NCI-H2227 treated with DMSO at 0.1 percent for 48 hours (cell line): ENCODE measurements around the gene PMFBP1.
A peak's percentile ranks its signal among the peaks of the same experiment; 100 is the strongest.
"Not testable (repeated sequence)": the region's sequence is repeated elsewhere in the genome, so short reads cannot be mapped to it uniquely, and the experiment has no call there.

Source experiments
- DNase-seq: peaks from one replicate; lab custom pipeline; 2025; lab: John Stamatoyannopoulos, UW

Gene PMFBP1

DNA sequence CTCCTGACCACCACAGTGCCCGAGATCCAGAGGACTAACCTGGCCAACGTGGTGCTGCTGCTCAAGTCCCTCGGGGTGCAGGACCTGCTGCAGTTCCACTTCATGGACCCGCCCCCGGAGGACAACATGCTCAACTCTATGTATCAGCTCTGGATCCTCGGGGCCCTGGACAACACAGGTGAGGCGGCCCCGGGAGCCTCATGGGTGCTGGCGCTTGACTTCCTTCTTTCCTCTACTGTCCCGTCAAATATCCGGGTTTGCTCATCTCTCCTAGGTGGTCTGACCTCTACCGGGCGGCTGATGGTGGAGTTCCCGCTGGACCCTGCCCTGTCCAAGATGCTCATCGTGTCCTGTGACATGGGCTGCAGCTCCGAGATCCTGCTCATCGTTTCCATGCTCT is 64.6 kb downstream of the PMFBP1 start:
- DNase-seq: no peak

DNA sequence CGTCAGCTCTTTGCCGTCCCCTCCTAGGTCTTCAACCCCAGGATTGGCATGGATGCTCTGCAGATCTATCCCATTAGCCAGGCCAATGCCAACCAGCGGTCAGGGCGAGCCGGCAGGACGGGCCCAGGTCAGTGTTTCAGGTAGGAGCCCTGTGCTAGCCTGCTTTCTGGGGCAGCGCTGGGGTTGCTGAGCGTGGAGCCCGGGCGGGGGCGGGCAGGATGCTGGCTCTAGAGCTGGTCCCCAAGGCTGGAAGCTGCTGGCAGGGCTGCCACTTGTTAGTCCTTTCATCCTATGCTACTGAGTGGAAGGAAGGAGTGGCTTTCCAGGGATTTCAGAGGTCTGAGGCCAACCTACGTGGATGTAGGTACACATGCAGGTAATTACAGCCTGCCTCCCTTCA is 66.0 kb downstream of the PMFBP1 start:
- DNase-seq: no peak

DNA sequence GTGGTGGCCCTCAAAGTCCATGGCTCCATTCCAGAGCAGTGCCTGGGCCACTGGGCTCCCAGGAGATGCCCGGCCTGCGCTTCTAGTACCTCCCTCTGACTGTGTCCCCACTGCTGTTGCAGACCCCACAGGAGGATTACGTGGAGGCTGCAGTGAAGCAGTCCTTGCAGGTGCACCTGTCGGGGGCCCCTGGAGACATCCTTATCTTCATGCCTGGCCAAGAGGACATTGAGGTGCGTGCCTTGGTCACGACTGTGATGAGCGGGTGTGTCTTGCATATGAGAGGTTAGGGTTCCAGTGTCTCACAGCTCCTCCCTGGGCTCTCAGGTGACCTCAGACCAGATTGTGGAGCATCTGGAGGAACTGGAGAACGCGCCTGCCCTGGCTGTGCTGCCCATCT is 67.0 kb downstream of the PMFBP1 start:
- no peak for DNase-seq

DNA sequence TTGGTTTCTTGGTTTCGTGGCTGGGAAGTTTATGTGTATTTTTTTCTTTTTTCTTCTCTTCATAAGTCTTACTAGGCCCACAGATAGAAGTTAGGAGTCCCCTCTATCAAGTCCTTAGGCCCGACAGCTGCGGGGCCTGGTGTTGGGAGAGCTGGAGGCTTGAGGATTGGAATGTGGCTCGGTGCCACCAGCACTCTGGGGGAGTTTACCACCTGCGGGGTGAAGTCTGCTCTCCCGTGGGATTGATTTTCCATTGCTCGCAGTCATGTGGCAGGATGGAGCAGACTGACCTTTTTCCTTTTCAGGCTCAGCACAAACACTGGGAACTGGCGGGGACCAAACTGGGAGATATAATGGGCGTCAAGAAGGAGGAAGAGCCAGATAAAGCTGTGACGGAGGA is 70.8 kb downstream of the PMFBP1 start:
- no peak for DNase-seq

DNA sequence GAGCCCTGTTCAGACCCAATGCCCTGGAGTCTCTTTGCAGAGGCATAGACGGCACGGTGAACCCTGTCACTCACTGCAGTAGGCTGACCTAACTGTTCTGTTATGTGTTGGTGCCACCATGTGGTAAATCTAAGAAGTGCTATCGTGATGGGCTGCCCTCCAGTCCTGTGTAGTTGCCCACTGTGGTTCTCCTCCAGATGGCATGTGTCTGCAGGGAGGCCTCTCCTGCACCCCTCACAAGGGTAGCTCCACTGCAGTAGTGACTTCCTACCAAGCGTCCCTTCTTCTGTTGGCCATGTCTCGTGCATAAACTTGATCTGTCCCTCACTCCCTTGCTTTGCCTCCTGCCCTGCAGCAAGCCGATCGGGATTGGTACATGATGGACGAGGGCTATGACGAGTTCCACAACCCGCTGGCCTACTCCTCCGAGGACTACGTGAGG is 72.6 kb downstream of the PMFBP1 start:
- DNase-seq: peak; percentile 28

DNA sequence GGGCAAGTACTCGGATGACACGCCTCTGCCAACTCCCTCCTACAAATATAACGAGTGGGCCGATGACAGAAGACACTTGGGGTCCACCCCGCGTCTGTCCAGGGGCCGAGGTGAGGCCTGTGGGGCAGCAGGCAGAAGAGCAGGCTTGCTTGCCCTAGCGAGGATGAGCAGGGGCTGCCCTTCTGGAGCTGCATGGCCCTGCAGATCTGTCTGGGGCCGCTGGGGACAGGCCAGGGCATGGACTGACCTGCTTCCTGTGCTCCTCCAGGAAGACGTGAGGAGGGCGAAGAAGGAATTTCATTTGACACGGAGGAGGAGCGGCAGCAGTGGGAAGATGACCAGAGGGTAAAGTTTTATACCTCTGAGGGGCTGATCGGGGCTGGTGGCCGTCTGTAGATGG is 73.0 kb downstream of the PMFBP1 start:
- no peak for DNase-seq

DNA sequence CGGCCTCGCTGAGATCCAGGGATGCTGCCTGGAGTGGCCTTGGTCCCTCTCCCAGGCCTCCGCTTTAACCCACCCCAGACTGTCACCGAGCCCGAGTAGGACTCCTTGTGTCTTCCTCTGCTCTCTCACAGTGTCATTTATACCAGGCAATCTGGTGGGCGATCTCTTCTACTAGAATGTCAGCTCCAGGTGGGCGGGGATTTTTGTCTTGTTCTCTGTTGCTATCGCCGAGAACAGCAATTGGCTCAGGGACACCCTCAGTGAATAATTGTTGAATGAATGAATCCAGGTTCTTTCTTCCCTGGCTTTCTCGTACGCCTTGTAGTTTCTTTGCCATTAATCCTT is 77.7 kb downstream of the PMFBP1 start:
- DNase-seq: peak; percentile 6

DNA sequence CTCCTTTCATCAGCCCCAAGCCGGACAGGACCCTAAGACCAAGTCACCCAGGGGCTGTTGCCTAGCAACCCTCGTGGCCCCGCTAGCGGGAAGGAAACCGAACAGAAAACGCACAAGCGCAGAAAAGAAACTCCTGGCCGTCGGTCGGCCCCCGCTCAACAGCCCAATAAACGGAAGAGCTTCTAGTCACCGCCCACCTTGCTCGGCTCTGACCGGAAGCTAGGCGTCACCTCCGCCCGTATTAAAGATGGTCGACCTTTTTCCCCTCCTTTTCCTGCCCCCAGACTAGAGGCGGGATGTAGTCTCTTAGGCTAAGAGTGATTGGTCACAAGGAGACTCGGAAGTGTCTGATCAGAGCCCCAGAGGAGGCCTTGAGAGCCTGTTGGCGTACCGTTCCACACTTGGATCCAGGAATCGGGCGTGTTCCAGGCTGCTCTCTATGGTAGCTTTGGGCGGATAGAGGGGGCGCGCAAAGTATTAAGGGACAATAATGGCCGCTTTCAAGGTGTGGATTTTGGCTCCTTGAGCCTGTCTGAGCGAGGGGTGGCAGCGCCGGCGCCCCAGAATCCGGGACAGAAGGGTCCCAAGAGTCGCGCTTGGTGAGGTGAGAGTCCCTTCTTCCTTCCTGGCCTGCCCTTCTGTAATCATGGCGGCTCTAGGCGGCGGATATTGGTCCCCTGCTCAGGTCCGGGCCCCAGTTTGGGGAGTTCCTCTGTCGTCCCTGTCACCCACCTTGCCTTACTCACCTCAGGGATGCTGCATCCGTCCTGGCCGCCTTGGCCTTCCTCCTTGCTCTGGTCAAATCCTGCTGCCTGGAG is 78.3 kb downstream of the PMFBP1 start, which contains the start of the genes DHX38 and TXNL4B:
Gene DHX38 (plus strand): TSS at position 400 of the 818 bp plus-strand sequence. CDS start 2,311 bp downstream, outside the sequence.
Gene TXNL4B (minus strand): TSS at position 173 of the 818 bp plus-strand sequence. CDS start 2,871 bp downstream, outside the sequence.
- DNase-seq: peak; percentile 93

DNA sequence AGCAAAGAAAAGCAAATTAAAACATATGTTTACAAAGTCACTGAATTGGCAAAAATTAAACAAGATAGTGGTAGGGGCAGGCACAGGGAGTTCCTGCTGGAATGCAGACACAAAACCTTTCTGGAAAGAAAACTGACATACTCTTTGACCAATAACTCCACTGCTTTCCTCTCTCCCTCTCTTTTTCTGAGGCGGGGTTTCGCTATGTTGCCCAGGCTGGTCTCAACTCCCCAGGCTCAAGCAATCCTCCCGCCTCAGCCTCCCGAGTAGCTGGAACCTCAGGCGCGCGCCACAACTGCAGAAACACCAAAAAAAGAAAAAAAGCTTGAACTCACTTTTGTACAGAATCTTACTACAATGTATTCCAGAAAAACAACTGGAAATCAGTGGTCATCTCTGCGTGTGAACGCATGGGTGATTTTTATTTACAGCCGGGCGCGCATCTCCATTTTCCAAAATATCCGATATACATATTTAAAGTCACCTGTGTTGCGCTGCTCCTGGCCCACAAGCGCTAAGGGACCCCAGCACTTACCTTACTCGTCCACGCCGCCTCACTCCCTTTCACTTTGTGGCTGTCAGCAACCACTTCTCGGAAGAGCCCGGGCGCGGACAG is 79.0 kb downstream of the PMFBP1 start:
- no peak for DNase-seq

DNA sequence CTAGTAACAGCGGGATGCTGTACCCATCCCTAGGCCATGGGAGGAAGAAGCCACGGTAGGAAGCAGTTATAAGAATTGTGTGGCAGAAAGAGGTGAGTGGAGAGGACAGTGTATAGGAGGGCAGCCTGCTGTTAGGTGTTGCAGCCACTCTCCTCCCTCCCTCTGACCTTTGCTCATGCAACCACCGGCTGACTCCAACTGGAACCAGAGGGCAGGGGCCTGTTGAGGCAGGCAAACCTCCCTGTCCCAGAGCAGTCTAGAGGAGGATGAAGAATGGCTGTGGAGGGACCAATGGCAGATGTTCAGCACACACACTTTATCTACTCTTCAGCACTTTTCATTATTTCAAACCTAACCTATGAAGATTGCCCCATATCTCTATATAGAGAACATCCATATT is 80.7 kb downstream of the PMFBP1 start:
- DNase-seq: no peak

DNA sequence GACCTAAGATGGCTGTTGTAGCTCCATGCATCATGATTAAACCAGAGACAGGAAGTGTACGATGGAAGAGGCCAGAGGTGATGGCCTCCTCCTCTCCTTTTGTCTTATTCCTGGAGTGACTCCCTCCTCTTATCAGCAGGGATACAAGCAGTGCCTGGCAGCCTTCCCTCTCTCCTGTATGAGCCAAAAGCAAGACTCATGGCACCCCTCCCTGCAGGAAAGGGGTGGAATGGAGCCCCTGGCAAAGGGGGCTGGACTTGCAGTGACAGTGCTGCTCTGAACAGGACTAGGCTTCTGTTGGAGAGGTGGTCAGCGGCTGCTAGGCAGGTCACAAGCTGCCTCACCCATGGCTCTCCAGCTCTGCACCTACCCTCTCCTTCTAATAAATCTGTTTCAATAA is 87.0 kb downstream of the PMFBP1 start:
- no peak for DNase-seq

DNA sequence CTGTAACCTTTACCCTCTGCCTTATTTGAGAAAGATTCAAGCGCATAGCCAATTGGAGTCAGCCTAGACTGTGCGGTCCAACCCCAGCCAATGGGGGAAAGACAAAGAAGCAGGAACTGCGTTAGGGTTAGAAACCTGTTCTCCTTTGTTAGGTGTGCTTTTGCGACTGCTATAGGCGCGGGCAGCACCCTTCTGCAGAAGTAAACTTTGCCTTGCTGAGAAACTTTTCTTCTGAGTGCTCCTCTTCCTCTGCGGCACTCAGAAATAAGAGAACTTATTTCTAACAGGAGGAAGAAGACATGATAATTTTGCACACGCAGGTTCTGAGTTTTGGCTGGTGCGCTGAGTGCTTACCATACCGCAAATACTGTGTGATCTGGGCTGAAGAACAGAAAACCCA is 87.5 kb downstream of the PMFBP1 start:
- DNase-seq: no peak

DNA sequence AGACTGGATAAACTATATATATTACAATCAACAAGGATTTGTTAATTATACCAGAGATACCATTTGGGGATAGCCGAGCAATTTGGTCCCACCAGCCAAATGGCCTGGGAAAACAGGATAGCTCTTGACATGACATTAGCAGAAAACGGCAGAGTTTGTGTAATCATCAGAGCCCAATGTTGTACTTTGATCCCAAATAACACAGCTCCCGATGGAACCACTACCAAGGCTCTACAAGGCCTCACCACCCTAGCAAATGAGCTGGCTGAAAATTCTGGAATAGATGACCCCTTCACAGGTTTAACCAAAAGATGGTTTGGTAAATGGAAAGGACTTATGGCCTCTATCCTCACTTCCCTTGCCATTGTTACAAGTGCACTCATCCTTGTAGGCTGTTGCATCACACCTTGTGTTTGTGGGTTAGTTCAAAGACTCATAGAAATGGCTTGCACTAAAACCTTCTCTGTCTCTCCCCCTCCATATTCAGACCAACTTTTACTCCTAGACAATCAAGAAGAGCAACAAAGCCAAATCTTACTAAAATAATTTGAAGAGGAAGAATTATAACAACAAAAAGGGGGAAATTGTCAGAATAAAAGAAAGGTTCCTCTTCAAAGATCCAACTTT is 88.1 kb downstream of the PMFBP1 start:
- no peak for DNase-seq

DNA sequence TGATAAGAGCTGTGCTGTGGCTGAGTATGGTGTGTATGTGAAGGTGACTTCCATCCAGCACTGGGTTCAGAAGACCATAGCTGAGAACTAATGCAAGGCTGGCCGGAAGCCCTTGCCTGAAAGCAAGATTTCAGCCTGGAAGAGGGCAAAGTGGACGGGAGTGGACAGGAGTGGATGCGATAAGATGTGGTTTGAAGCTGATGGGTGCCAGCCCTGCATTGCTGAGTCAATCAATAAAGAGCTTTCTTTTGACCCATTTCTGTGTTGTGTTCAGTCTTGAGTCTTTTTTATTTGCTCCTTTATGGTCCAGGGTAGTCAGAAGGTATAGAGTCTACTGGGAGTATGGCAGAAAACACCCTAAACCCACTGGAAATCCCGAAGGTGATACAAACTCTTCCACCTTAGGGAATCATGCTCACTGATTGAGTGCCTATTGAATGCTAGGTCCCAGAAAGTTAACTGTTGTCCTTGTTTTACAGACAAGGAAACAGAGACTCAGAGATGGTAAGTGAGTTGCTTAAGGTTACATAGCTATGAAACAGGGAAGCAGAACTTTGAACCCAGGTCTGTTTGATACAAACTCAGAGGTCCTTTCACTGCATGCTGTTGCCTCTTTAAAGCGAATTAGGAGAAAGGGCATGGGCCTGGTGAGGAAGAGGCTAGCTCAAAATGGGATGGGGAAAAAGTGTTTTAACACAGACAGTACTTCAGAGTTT is 94.8 kb downstream of the PMFBP1 start:
- not testable (repeated sequence) for DNase-seq

DNA sequence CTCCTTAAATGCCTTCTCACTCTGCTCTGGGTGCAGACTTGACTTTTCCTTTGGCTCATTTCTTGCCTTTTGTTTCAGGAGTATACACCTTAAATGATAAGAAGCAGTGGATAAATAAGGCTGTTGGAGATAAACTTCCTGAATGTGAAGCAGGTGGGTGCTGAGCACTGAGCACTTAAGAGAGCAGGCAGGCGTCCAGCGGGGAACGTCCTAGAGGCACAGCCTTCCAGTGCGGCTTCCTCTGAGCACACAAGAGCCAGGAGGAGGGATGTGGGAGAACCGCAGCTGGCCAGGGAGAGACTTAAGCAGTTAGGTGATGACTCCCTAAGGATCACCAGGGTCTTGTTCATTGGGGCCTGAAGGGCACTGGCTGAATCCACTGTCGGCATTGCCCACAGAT is 96.9 kb downstream of the PMFBP1 start:
- DNase-seq: not testable (repeated sequence)

DNA sequence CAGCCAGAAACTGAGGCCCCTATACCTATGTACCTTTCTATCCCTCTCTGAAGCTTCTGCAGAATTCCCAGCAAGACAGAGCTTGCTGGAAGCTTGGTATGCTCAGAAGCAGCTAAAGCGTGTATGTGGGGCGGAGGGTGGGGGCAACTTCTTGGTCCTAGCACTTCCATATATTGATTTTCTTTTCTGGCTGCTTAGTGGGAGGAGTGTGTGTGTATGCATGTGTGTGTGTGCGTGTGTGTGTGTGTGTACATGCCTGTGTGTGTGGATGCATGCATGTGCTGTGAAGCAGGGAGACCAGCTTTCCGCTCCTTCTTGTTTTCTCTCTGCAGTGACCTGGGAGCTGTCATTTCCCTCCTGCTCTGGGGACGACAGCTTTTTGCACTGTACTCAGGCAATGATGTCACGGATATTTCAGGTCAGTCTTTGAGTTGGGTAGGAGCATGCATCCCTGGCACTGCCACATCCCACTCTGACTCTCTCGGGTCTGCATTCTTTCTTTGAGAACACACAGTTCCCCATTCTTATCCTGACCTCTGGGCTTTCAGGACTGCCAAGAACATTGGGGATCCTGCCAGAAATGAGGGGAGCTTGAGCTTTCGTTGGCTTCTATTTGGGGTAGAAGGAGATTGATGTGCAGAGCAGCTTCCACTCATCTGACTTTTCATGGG is 98.3 kb downstream of the PMFBP1 start:
- DNase-seq: no peak

DNA sequence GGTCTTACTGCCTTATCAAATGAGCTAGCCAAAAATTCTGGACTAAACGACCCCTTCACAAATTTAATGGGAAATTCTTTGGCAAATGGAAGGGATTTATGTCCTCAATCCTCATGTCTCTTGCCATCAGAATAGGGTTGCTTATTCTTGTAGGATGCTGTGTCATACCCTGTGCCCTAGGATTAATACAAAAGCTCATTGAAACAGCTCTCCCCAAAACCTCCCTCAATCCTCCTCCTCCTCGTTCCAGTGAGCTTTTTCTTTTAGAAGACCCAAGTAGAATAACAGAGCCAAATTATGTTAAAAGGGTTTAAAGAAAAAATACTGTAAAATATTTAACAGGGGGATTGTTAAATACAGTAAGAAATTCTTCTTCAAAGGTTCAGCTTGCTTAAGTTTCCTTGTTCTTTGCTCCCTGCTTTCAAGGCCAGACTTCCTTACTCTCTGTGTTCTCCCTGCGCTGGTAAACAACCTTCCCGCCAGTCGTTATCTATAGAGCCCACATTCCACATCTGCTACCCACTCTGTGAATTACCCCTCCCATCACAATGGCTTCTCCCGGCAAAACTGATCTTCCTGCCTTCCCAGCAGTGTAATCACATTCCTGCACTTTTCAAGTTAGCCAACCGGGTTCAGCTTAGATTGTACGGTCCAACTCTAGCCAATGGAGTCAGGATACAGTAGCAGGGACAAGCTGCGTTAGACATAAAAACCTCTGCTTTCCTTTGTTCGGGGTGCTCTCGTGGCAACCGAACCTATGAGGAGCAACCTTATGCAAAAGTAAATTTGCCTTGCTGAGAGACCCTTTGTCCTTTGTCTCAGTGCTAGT is 99.2 kb downstream of the PMFBP1 start:
- DNase-seq: no peak
